Endothelial cell of umbilical vein (primary cell): ENCODE measurements around the gene PNLIPRP1. TPM values are rescaled to one million over a fixed set of nuclear protein-coding genes. Genes with fewer than 3 reads are reported as not detected.

Source experiments
- BruUV-seq: library from RNA; stranded (reverse); fragments of 400-500 nt; replicated peaks from 2 replicates; lab custom pipeline; 2021; lab: Mats Ljungman, UMichigan
- CTCF ChIA-PET: fragments of 300-600, 350-600 bp; sonication (Branson Sonifier 250); formaldehyde crosslinking; loops from one replicate; lab custom pipeline; 2021; ENCODE audit warnings: antibody characterized with exemption, inconsistent platforms; lab: Charles Lee
- POLR2A ChIA-PET: fragments of 300-600, 350-600 bp; sonication (Branson Sonifier 250); formaldehyde crosslinking; loops from one replicate; lab custom pipeline; 2021; ENCODE audit warnings: antibody characterized with exemption, inconsistent platforms; lab: Charles Lee
- DNase-seq: peaks from one replicate; pipeline ENCODE4 v3.0.0-alpha.2; 2011; ENCODE audit warnings: low read depth, low spot score
- FAIRE-seq: peaks from 2 replicates; lab custom pipeline; 2011; peaks lifted over from hg19 to GRCh38; lab: Jason Lieb, UNC
- H2AFZ ChIP-seq: 2 replicates; pipeline ENCODE4 v1.6.0; 2012; ENCODE audit warnings: low read depth, low read length, control low read depth, inconsistent platforms
- H3K27ac ChIP-seq: 2 replicates; pipeline ENCODE4 v1.5.1; 2011; ENCODE audit warnings: low read depth, mild to moderate bottlenecking, control low read depth, low read length, moderate library complexity; ENCODE audit not compliant: insufficient read depth
- H3K27me3 ChIP-seq, 2 experiments: 2 replicates each; pipeline versions ENCODE4 v1.6.0 to v1.6.1; 2011; ENCODE audit warnings: low read length in 2 of 2, mixed read lengths in 1 of 2; ENCODE audit not compliant: control insufficient read depth in 2 of 2, insufficient read depth in 2 of 2
- H3K36me3 ChIP-seq, 2 experiments: 2 replicates in 1 of 2; 3 replicates in 1 of 2; pipeline ENCODE4 v1.5.1; 2011; ENCODE audit warnings: low read length in 2 of 2, mild to moderate bottlenecking in 1 of 2, moderate library complexity in 1 of 2; ENCODE audit not compliant: control insufficient read depth in 2 of 2, insufficient read depth in 2 of 2; ENCODE audit errors: extremely low read depth in 1 of 2
- H3K4me1 ChIP-seq: 3 replicates; pipeline ENCODE4 v1.5.1; 2011; ENCODE audit warnings: mild to moderate bottlenecking, low read length; ENCODE audit not compliant: control insufficient read depth, insufficient read depth; ENCODE audit errors: extremely low read depth
- H3K4me2 ChIP-seq: 2 replicates; pipeline ENCODE4 v1.6.1; 2011; ENCODE audit warnings: low read length, control low read depth, mixed read lengths; ENCODE audit not compliant: insufficient read depth
- H3K4me3 ChIP-seq, 3 experiments: fragments of 200-600 bp in 1 of 3; sonication (generic), shearing (Covaris generic) in 1 of 3; replicated peaks in 1 of 3; 2 replicates each; pipeline ENCODE4 v1.5.1; 2011 to 2016; ENCODE audit warnings: control low read depth in 3 of 3, low read length in 3 of 3, mild to moderate bottlenecking in 2 of 3, inconsistent platforms in 1 of 3, low read depth in 1 of 3, moderate library complexity in 1 of 3; ENCODE audit not compliant: insufficient read depth in 1 of 3
- H3K79me2 ChIP-seq: 2 replicates; pipeline ENCODE4 v1.6.0; 2012; ENCODE audit warnings: low read length, inconsistent platforms; ENCODE audit not compliant: control insufficient read depth, insufficient read depth
- H3K9ac ChIP-seq: replicated peaks from 2 replicates; pipeline ENCODE3; 2011; ENCODE audit warnings: low read length, control low read depth; ENCODE audit not compliant: insufficient read depth; ENCODE audit errors: extremely low read depth
- H3K9me1 ChIP-seq: replicated peaks from 3 replicates; pipeline ENCODE4 v1.6.0; 2011; ENCODE audit warnings: mild to moderate bottlenecking, low read length; ENCODE audit not compliant: control insufficient read depth, insufficient read depth; ENCODE audit errors: extremely low read depth
- H3K9me3 ChIP-seq: replicated peaks from 2 replicates; pipeline ENCODE4 v1.5.1; 2012; ENCODE audit warnings: low read length, inconsistent platforms; ENCODE audit not compliant: control insufficient read depth, insufficient read depth
- H4K20me1 ChIP-seq: replicated peaks from 2 replicates; pipeline ENCODE3; 2011; ENCODE audit warnings: mild to moderate bottlenecking, low read length; ENCODE audit not compliant: control insufficient read depth, insufficient read depth; ENCODE audit errors: extremely low read depth
- CTCF ChIP-seq, 2 donors: IDR thresholded peaks; 1 replicate in 1 of 2; 2 replicates in 1 of 2; pipeline ENCODE4 v1.5.1; 2011; ENCODE audit warnings: low read length in 2 of 2, mild to moderate bottlenecking in 2 of 2, moderate library complexity in 2 of 2, control low read depth in 1 of 2, inconsistent platforms in 1 of 2, low read depth in 1 of 2; ENCODE audit not compliant: insufficient read depth in 1 of 2; ENCODE audit errors: extremely low read depth in 1 of 2
- EZH2 ChIP-seq: IDR thresholded peaks from 2 replicates; pipeline ENCODE4 v1.6.1; 2012; ENCODE audit warnings: borderline replicate concordance, low read depth, mild to moderate bottlenecking, moderate library complexity, low read length, inconsistent platforms; ENCODE audit not compliant: severe bottlenecking
- FOS ChIP-seq: IDR thresholded peaks from 2 replicates; pipeline ENCODE4 v1.6.1; 2011; ENCODE audit warnings: mild to moderate bottlenecking, low read length, moderate library complexity, borderline replicate concordance; ENCODE audit not compliant: insufficient read depth
- GATA2 ChIP-seq: IDR thresholded peaks from 2 replicates; pipeline ENCODE4 v1.7.0; 2011; ENCODE audit warnings: low read depth, mild to moderate bottlenecking, moderate library complexity, mixed read lengths, low read length; ENCODE audit not compliant: insufficient read length, insufficient read depth
- JUN ChIP-seq: IDR thresholded peaks from 2 replicates; pipeline ENCODE4 v1.6.1; 2011; ENCODE audit warnings: borderline replicate concordance, low read depth; ENCODE audit not compliant: insufficient read length, insufficient read depth
- MYC ChIP-seq: IDR thresholded peaks from one replicate; pipeline ENCODE4 v1.6.1; 2011; ENCODE audit warnings: mild to moderate bottlenecking, low read depth, low read length
- POLR2A ChIP-seq: IDR thresholded peaks from 2 replicates; pipeline ENCODE4 v1.6.1; 2012; ENCODE audit warnings: low read depth, mild to moderate bottlenecking, control low read depth, low read length
- POLR2AphosphoS5 ChIP-seq: IDR thresholded peaks from 2 replicates; pipeline ENCODE4 v1.6.1; 2012; ENCODE audit warnings: low read depth, mild to moderate bottlenecking, control low read depth, low read length, moderate library complexity; ENCODE audit not compliant: insufficient read depth
- dilution Hi-C: fragments of 300-500 bp; cut with MboI; formaldehyde crosslinking; loops from one replicate; pipeline ENCODE4 v1.15.0; 2019; ENCODE audit warnings: low sequenced_read_pairs; ENCODE audit not compliant: extremely low pct_ligation_motif_present
- intact Hi-C: fragments of 100-400 bp; cut with micrococcal nuclease; formaldehyde crosslinking; loops from one replicate; pipeline ENCODE4 v1.10.0; 2022
- polyA plus RNA-seq, 4 experiments: library from polyadenylated mRNA; depleted of rRNA in 3 of 4; stranded (reverse) in 3 of 4; unstranded in 1 of 4; fragments of >200 nt; gene quantifications; 2 replicates each; pipeline versions ENCODE4 v1.2.1 to v1.2.3, GENCODE V29; 2011 to 2012; ENCODE audit warnings: missing spikeins in 1 of 4
- total RNA-seq: library from RNA; stranded (reverse); gene quantifications from 2 replicates; pipeline ENCODE4 v1.2.3, GENCODE V29; 2021
- TF ChIP-seq, protein P1 (sequence below): IDR thresholded peaks from 2 replicates; pipeline ENCODE4 v1.6.1; 2011; ENCODE audit not compliant: insufficient read depth, insufficient read length

The PNLIPRP1 gene
- total and polyA plus RNA-seq, 2 donors (not counting 3 experiments of a cell fraction or from before 2014, with no cell fraction given) = not detected

GRCh38 chr10:116596062-116596461, 5.3 kb downstream of the PNLIPRP1 start:
- no peaks in the 10 kb centered on the region for H3K79me2 ChIP-seq
- no peak overlapping the region for H3K9ac ChIP-seq
- no peaks in the 10 kb centered on the region for H3K4me1 ChIP-seq
- FAIRE-seq (no peak), DNase-seq (no peak)
- no peak for TF ChIP-seq JUN
- H4K20me1 ChIP-seq = no peaks in the 10 kb centered on the region
- ChIA-PET POLR2A (no interaction called here), CTCF (no interaction called here)
- no peaks in the 10 kb centered on the region for H3K9me3 ChIP-seq
- no peak overlapping the region for H3K4me3 ChIP-seq
- H3K4me2 ChIP-seq = no peak overlapping the region
- H3K36me3 ChIP-seq = no peaks in the 10 kb centered on the region
- no peaks in the 10 kb centered on the region for H3K27me3 ChIP-seq
- H2AFZ ChIP-seq = no peak overlapping the region
- no peak overlapping the region for H3K27ac ChIP-seq
- no peaks in the 10 kb centered on the region for H3K9me1 ChIP-seq
- BruUV-seq = no TSS peak
- dilution Hi-C loops (no loop called here), intact Hi-C loops (no loop called here)

DNA sequence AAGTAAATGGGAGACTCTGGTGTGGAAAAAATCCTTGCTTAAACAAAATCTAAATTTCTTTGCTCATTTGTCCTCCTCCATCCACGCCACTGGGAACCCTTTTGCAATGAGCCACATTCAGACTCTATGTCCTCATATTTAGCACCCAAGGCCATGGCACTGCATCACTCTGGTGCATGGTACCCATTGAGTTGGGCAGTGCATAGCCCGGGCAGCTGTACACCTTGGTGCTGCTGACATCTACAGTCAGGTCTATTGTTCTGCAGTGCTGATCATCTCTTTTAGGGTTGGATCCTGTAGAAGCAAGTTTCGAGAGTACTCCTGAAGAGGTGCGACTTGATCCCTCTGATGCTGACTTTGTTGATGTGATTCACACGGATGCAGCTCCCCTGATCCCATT, 6.8 kb downstream of the PNLIPRP1 start:
- dilution Hi-C loops = no loop called here
- Histone ChIP-seq H3K4me2 (no peak overlapping the region), H3K9ac (no peak overlapping the region), H3K4me3 (no peak overlapping the region), H3K36me3 (no peaks in the 10 kb centered on the region), H3K79me2 (no peaks in the 10 kb centered on the region), H3K27ac (no peak overlapping the region), H3K9me1 (no peaks in the 10 kb centered on the region), H3K4me1 (no peaks in the 10 kb centered on the region), H4K20me1 (no peaks in the 10 kb centered on the region), H3K27me3 (no peaks in the 10 kb centered on the region), H2AFZ (no peak overlapping the region), H3K9me3 (no peaks in the 10 kb centered on the region)
- BruUV-seq = no TSS peak
- ChIA-PET CTCF (no interaction called here), POLR2A (no interaction called here)
- no peak for DNase-seq
- no peak for FAIRE-seq
- intact Hi-C loops = no loop called here
- TF ChIP-seq, protein P1, sequence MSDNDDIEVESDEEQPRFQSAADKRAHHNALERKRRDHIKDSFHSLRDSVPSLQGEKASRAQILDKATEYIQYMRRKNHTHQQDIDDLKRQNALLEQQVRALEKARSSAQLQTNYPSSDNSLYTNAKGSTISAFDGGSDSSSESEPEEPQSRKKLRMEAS = no peak
- TF ChIP-seq MYC = no peak
- TF ChIP-seq POLR2AphosphoS5 = no peak
- TF ChIP-seq GATA2 = no peak
- no peak for TF ChIP-seq POLR2A
- TF ChIP-seq JUN = no peak
- TF ChIP-seq FOS = no peak
- TF ChIP-seq CTCF (IDR thresholded peaks at IDR 0.05; ENCODE audit: extremely low read depth in 1 of 2, insufficient read depth in 1 of 2, low read depth in 1 of 2, low read length in 2 of 2) = no peak
- no peak for TF ChIP-seq EZH2
